ENCODE measurements around the gene NANOS2.

NANOS2 gene

DNA sequence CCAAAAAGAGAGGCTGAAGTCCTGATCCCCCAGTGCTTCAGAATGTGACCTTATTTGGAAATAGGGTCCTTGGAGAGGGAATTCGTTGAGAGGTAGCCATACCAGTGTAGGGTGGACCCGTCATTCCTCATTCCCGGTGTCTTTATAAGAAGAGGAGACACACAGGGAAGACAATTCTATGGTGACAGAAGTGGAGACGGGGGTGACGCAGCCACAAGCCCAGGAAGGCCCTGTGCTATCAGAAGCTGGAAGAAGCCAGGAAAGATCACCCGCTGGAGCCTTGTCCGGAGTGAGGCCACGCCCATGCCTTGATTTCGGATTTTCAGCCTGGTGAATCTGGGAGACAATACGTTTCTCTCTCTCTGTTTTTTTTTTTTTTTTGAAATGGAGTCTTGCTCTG lies 9.6 kb downstream of the NANOS2 start:
- Histone ChIP-seq H3K9me2 (replicated peaks; ENCODE audit: insufficient read depth, low read length) (no peaks in the 10 kb centered on the region), H3K4me3 (ENCODE audit: low read length) (no peak overlapping the region), H3K27me3 (replicated peaks; ENCODE audit: insufficient read depth, low read length) (peaks cover 20% of the 10 kb centered on the region), H3K4me1 (ENCODE audit: low read length) (peaks cover 4% of the 10 kb centered on the region), H3K79me2 (ENCODE audit: low read length) (no peaks in the 10 kb centered on the region), H2AFZ (ENCODE audit: low read length) (no peak overlapping the region), H3F3A (ENCODE audit: insufficient read depth, low read length) (peaks cover 7% of the 10 kb centered on the region), H3K36me3 (replicated peaks; ENCODE audit: insufficient read depth, low read length) (no peaks in the 10 kb centered on the region), H3K4me2 (ENCODE audit: low read depth, low read length) (no peak overlapping the region), H3K9ac (ENCODE audit: low read length) (no peak overlapping the region), H4K20me1 (ENCODE audit: insufficient read depth, low read length) (no peaks in the 10 kb centered on the region), H3K9me3 (replicated peaks; ENCODE audit: insufficient read depth, low read length) (no peaks in the 10 kb centered on the region), H3K27ac (ENCODE audit: low read length) (no peak overlapping the region)
- DNase-seq, result no peak
- no peak for TF ChIP-seq EZH2phosphoT487 (IDR thresholded peaks at IDR 0.05; ENCODE audit: low read length)

DNA sequence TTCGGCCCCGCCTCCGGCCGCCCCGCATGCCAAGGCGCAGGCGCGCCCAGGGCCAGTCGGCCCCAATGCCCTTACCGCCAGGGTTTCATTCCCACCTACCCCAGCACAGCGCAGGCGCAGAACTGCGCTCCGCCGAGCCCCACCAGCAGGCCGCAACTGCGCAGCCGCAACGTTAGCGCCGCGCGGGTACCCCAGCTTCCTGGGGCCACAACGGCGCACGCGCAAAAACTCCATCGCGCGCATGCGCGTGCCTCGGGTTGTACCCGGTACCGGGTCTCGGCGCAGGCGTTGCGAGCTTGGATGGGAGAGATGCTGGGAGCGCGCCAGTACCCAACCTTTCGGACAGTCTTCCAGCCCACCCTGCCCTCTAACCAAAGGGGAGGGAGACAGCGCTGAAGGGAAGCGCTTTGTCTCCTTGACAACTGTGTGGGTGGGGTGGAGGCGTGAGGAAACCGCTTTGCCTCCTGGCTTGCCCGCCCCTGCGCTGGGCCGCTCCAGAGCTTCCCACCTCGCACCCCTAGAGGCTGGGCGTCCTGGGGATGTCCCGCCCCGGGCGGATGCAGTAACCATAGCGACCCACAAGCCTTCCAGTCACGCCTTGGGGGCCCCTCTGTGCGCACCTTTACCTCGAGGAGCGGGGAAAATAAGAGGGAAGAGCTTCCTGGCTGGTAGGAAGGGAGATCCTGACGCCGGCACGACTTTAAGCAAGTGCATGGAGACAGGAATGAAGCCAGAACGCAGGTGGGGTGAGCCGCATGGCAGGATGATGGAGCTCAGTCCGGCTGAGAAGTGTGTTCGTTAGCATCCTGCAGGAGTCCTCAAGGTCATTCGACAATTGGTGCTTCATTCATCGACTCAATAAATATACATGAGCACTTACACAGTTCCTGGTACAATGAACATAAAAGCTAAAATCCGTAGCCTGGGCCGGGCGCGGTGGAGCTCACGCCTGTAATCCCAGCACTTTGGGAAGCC lies 11.6 kb downstream of the NANOS2 start:
- H3K4me2 ChIP-seq (ENCODE audit: low read depth, low read length), result peak overlapping the region; percentile 100
- H3K9ac ChIP-seq (ENCODE audit: low read length), result peak overlapping the region; percentile 57; the same call in 1 of the 2 replicates
- peaks cover 10% of the 10 kb centered on the region for H3K27me3 ChIP-seq (replicated peaks; ENCODE audit: insufficient read depth, low read length)
- no peaks in the 10 kb centered on the region for H3K36me3 ChIP-seq (replicated peaks; ENCODE audit: insufficient read depth, low read length)
- H3K4me3 ChIP-seq (ENCODE audit: low read length), result peak overlapping the region; percentile 97
- no peaks in the 10 kb centered on the region for H4K20me1 ChIP-seq (ENCODE audit: insufficient read depth, low read length)
- H2AFZ ChIP-seq (ENCODE audit: low read length), result peak overlapping the region; percentile 99
- H3F3A ChIP-seq (ENCODE audit: insufficient read depth, low read length), result peaks cover 7% of the 10 kb centered on the region
- H3K9me3 ChIP-seq (replicated peaks; ENCODE audit: insufficient read depth, low read length), result no peaks in the 10 kb centered on the region
- H3K9me2 ChIP-seq (replicated peaks; ENCODE audit: insufficient read depth, low read length), result no peaks in the 10 kb centered on the region
- peak; percentile 98 for DNase-seq
- peak overlapping the region; percentile 54; the same call in 1 of the 2 replicates for H3K27ac ChIP-seq (ENCODE audit: low read length)
- H3K79me2 ChIP-seq (ENCODE audit: low read length), result no peaks in the 10 kb centered on the region
- TF ChIP-seq EZH2phosphoT487 (IDR thresholded peaks at IDR 0.05; ENCODE audit: low read length), result no peak
- peaks cover 4% of the 10 kb centered on the region for H3K4me1 ChIP-seq (ENCODE audit: low read length)

- no peak for TF ChIP-seq EZH2 (optimal IDR thresholded peaks at IDR 0.05; ENCODE audit: low read depth, low read length)
- TF ChIP-seq CTCF (IDR thresholded peaks at IDR 0.05; ENCODE audit: low read length), result no peak
- no peak for TF ChIP-seq EZH2phosphoT487 (IDR thresholded peaks at IDR 0.05; ENCODE audit: low read length)
- Histone ChIP-seq H3K4me1 (ENCODE audit: low read length) (peaks cover 4% of the 10 kb centered on the region), H3K4me3 (ENCODE audit: low read length) (peak within 1 kb of the TSS; percentile 97), H3K4me2 (ENCODE audit: low read depth, low read length) (peak within 1 kb of the TSS; percentile 100), H3K27me3 (replicated peaks; ENCODE audit: insufficient read depth, low read length) (peaks cover 10% of the 10 kb centered on the region), H3K9ac (ENCODE audit: low read length) (peak within 1 kb of the TSS; percentile 79), H3K36me3 (replicated peaks; ENCODE audit: insufficient read depth, low read length) (no peaks in the 10 kb centered on the region), H3K9me2 (replicated peaks; ENCODE audit: insufficient read depth, low read length) (no peaks in the 10 kb centered on the region), H3K79me2 (ENCODE audit: low read length) (no peaks in the 10 kb centered on the region), H2AFZ (ENCODE audit: low read length) (peak within 1 kb of the TSS; percentile 99), H4K20me1 (ENCODE audit: insufficient read depth, low read length) (no peaks in the 10 kb centered on the region), H3K27ac (ENCODE audit: low read length) (peak within 1 kb of the TSS; percentile 54; the same call in 1 of the 2 replicates), H3K9me3 (replicated peaks; ENCODE audit: insufficient read depth, low read length) (no peaks in the 10 kb centered on the region), H3F3A (ENCODE audit: insufficient read depth, low read length) (peaks cover 7% of the 10 kb centered on the region)
- no peak for DNase-seq
Observed at GRCh38 chr19:45901912-45902650, 12.5 kb downstream of the NANOS2 start, which contains the start of gene MYPOP. MYPOP (minus strand) TSS chr19:45902613; CDS start chr19:45901773, 840 bp downstream.

DNA sequence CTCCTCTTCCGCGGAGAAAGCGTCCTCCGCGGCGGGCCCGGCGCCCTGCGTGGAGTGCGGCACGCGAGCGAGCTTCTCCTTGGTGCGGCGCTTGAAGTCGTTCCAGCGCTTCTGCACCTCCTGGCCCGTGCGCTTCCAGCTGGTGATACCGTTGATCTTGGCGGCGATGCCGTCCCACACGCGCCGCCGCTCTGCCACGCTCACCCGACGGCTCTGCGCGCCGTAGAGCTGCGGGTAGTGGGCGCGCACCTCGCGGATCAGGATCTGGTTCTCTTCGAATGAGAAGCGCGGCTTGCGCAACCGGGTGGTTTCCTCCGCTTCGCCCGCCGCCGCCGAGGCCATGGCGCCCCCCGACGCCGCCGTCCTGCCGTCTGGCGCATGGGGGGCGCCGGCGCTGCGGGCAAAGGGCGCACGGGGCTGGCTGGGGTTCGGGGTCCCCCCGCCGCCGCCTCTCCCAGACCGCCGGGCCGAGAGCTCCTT lies 13.1 kb downstream of the NANOS2 start:
- H3K27me3 ChIP-seq (replicated peaks; ENCODE audit: insufficient read depth, low read length), result peaks cover 7% of the 10 kb centered on the region
- H2AFZ ChIP-seq (ENCODE audit: low read length), result no peak overlapping the region
- H3K9me3 ChIP-seq (replicated peaks; ENCODE audit: insufficient read depth, low read length), result no peaks in the 10 kb centered on the region
- peaks cover 4% of the 10 kb centered on the region for H3K4me1 ChIP-seq (ENCODE audit: low read length)
- H3K9me2 ChIP-seq (replicated peaks; ENCODE audit: insufficient read depth, low read length), result no peaks in the 10 kb centered on the region
- H3K79me2 ChIP-seq (ENCODE audit: low read length), result no peaks in the 10 kb centered on the region
- no peak overlapping the region for H3K4me3 ChIP-seq (ENCODE audit: low read length)
- H3F3A ChIP-seq (ENCODE audit: insufficient read depth, low read length), result peaks cover 7% of the 10 kb centered on the region
- no peaks in the 10 kb centered on the region for H3K36me3 ChIP-seq (replicated peaks; ENCODE audit: insufficient read depth, low read length)
- no peak for DNase-seq
- no peak overlapping the region for H3K27ac ChIP-seq (ENCODE audit: low read length)
- no peak overlapping the region for H3K9ac ChIP-seq (ENCODE audit: low read length)
- no peaks in the 10 kb centered on the region for H4K20me1 ChIP-seq (ENCODE audit: insufficient read depth, low read length)
- H3K4me2 ChIP-seq (ENCODE audit: low read depth, low read length), result no peak overlapping the region; the same call in 1 of the 2 replicates
- no peak for TF ChIP-seq EZH2phosphoT487 (IDR thresholded peaks at IDR 0.05; ENCODE audit: low read length)
- no peak for TF ChIP-seq EZH2 (optimal IDR thresholded peaks at IDR 0.05; ENCODE audit: low read depth, low read length)
- TF ChIP-seq CTCF (IDR thresholded peaks at IDR 0.05; ENCODE audit: low read length), result no peak
